HG03175 (cell line): ENCODE measurements around the gene HSD17B3.
"Not testable (repeated sequence)": the region's sequence is repeated elsewhere in the genome, so short reads cannot be mapped to it uniquely, and the experiment has no call there.

Source experiments
- ATAC-seq: cut with Tn5 transposase; IDR thresholded peaks from one replicate; pipeline ENCODE4 v1.9.1; 2021; ENCODE audit warnings: mild to moderate bottlenecking, moderate library complexity; ENCODE audit not compliant: unreplicated experiment

Gene HSD17B3

GRCh38 chr9:96201140-96201539 is 100.8 kb downstream of the HSD17B3 start:
- no peak for ATAC-seq

GRCh38 chr9:96199006-96199405 is 103.0 kb downstream of the HSD17B3 start:
- ATAC-seq, result no peak

GRCh38 chr9:96195541-96195940 is 106.4 kb downstream of the HSD17B3 start:
- no peak for ATAC-seq

- no peak for ATAC-seq
Measured at GRCh38 chr9:96193236-96193755, 108.7 kb downstream of the HSD17B3 start.

GRCh38 chr9:96192710-96193109 is 109.3 kb downstream of the HSD17B3 start:
- no peak for ATAC-seq

- no peak for ATAC-seq
Measured at GRCh38 chr9:96189995-96190394, 112.0 kb downstream of the HSD17B3 start.

GRCh38 chr9:96189581-96189980 is 112.4 kb downstream of the HSD17B3 start:
- ATAC-seq, result not testable (repeated sequence)

- no peak for ATAC-seq
Measured at GRCh38 chr9:96188571-96188970, 113.4 kb downstream of the HSD17B3 start.

- no peak for ATAC-seq
Measured at GRCh38 chr9:96187151-96187555, 114.8 kb downstream of the HSD17B3 start.

GRCh38 chr9:96186591-96187011 is 115.4 kb downstream of the HSD17B3 start:
- no peak for ATAC-seq

GRCh38 chr9:96185518-96186156 is 116.3 kb downstream of the HSD17B3 start:
- no peak for ATAC-seq
